PC-9 (cell line): ENCODE measurements around the gene MC5R. TPM values are rescaled to one million over a fixed set of nuclear protein-coding genes. Genes with fewer than 3 reads are reported as not detected.
A peak's percentile ranks its signal among the peaks of the same experiment; 100 is the strongest.

Experiments used
- BruUV-seq: library from RNA; stranded (reverse); fragments of 400-500 nt; replicated peaks from 2 replicates; lab custom pipeline; 2021; lab: Mats Ljungman, UMichigan
- CTCF ChIA-PET: fragments of 300-600 bp; sonication (Branson Sonifier 250); formaldehyde crosslinking; loops from one replicate; lab custom pipeline; 2022; ENCODE audit warnings: antibody characterized with exemption; lab: Charles Lee
- POLR2A ChIA-PET: fragments of 300-600 bp; sonication (Branson Sonifier 250); formaldehyde crosslinking; loops from one replicate; lab custom pipeline; 2022; ENCODE audit warnings: antibody characterized with exemption; ENCODE audit not compliant: unreplicated experiment; lab: Charles Lee
- DNase-seq, 2 experiments: peaks; one replicate each; pipeline versions ENCODE4 v3.0.0 to v3.0.0-alpha.2; 2015 to 2022; ENCODE audit warnings: mixed read lengths in 1 of 2
- H2AFZ ChIP-seq: fragments of 200-600 bp; sonication (generic); 2 replicates; pipeline ENCODE4 v1.8.1; 2017; ENCODE audit warnings: antibody characterized with exemption
- H3F3A ChIP-seq: fragments of 200-600 bp; sonication (generic); 2 replicates; pipeline ENCODE4 v1.8.1; 2017; ENCODE audit warnings: antibody characterized with exemption, mild to moderate bottlenecking, low read depth; ENCODE audit not compliant: insufficient read depth
- H3K27ac ChIP-seq: fragments of 200-600 bp; sonication (generic); 2 replicates; pipeline ENCODE4 v1.6.1; 2016; ENCODE audit warnings: mixed run types
- H3K27me3 ChIP-seq: fragments of 200-600 bp; sonication (generic); 2 replicates; pipeline ENCODE4 v1.6.1; 2016; ENCODE audit warnings: low read depth, mixed run types; ENCODE audit not compliant: insufficient read depth
- H3K36me3 ChIP-seq: fragments of 200-600 bp; sonication (generic); 2 replicates; pipeline ENCODE4 v1.6.1; 2016; ENCODE audit warnings: low read depth, mixed run types
- H3K4me1 ChIP-seq: fragments of 200-600 bp; sonication (generic); replicated peaks from 2 replicates; pipeline ENCODE4 v1.6.1; 2016; ENCODE audit warnings: mixed run types; ENCODE audit not compliant: insufficient read depth
- H3K4me2 ChIP-seq: fragments of 200-600 bp; sonication (generic); 2 replicates; pipeline ENCODE4 v1.6.1; 2017; ENCODE audit warnings: mixed run types
- H3K4me3 ChIP-seq: fragments of 200-600 bp; sonication (generic); 2 replicates; pipeline ENCODE4 v1.6.1; 2016; ENCODE audit warnings: mixed run types
- H3K79me2 ChIP-seq: fragments of 200-600 bp; sonication (generic); 2 replicates; pipeline ENCODE4 v1.6.1; 2017; ENCODE audit warnings: low read depth, mixed run types
- H3K9me2 ChIP-seq: fragments of 200-600 bp; sonication (generic); 2 replicates; pipeline ENCODE4 v1.8.1; 2017; ENCODE audit warnings: mild to moderate bottlenecking; ENCODE audit not compliant: insufficient read depth
- H3K9me3 ChIP-seq: fragments of 200-600 bp; sonication (generic); 2 replicates; pipeline ENCODE4 v1.8.1; 2016; ENCODE audit warnings: low read depth; ENCODE audit not compliant: insufficient read depth
- H4K20me1 ChIP-seq: fragments of 200-600 bp; sonication (generic); 2 replicates; pipeline ENCODE4 v1.8.1; 2017; ENCODE audit not compliant: insufficient read depth
- CTCF ChIP-seq: fragments of 200-600 bp; sonication (generic); conservative IDR thresholded peaks from 2 replicates; pipeline ENCODE4 v1.6.1; 2017; ENCODE audit warnings: mixed run types, antibody characterized with exemption, mild to moderate bottlenecking, moderate library complexity
- EZH2 ChIP-seq: fragments of 200-600 bp; sonication (generic); IDR thresholded peaks from 2 replicates; pipeline ENCODE4 v1.8.0; 2017; ENCODE audit warnings: antibody characterized with exemption, low read depth
- intact Hi-C: fragments of 100-400 bp; cut with micrococcal nuclease; formaldehyde crosslinking; loops from one replicate; pipeline ENCODE4 v1.10.0; 2022; ENCODE audit not compliant: unreplicated experiment
- total RNA-seq: library from RNA; stranded (reverse); gene quantifications from 2 replicates; pipeline ENCODE4 v1.2.3, GENCODE V29; 2021

MC5R gene
- total RNA-seq, 1 experiment from 2014 or later = not detected

GRCh38 chr18:13813271-13813849 lies 10.6 kb upstream of the MC5R start:
- Histone ChIP-seq H3K79me2 (no peaks in the 10 kb centered on the region), H3F3A (no peaks in the 10 kb centered on the region), H3K4me1 (peaks cover 19% of the 10 kb centered on the region), H2AFZ (no peak overlapping the region), H3K27me3 (peaks cover 8% of the 10 kb centered on the region; the same call in 1 of the 2 replicates), H3K4me2 (no peak overlapping the region), H4K20me1 (no peaks in the 10 kb centered on the region), H3K9me3 (no peaks in the 10 kb centered on the region), H3K4me3 (no peak overlapping the region), H3K36me3 (no peaks in the 10 kb centered on the region), H3K9me2 (no peaks in the 10 kb centered on the region), H3K27ac (no peak overlapping the region)
- intact Hi-C loops = loop anchor here (1.0 kb wide), 1 partner anchor 273 kb away; no protein-coding TSS in a partner anchor
- CTCF ChIA-PET = interaction anchor here (0.8 to 1.5 kb wide), 3 partner anchors 16 to 281 kb away, joined by 3 to 10 read pairs (median 6); no protein-coding TSS in a partner anchor
- no peak for TF ChIP-seq EZH2
- peak; percentile 88 for TF ChIP-seq CTCF
- POLR2A ChIA-PET = no interaction called here
- BruUV-seq = no TSS peak
- DNase-seq = peak; percentile 47 to 67

DNA sequence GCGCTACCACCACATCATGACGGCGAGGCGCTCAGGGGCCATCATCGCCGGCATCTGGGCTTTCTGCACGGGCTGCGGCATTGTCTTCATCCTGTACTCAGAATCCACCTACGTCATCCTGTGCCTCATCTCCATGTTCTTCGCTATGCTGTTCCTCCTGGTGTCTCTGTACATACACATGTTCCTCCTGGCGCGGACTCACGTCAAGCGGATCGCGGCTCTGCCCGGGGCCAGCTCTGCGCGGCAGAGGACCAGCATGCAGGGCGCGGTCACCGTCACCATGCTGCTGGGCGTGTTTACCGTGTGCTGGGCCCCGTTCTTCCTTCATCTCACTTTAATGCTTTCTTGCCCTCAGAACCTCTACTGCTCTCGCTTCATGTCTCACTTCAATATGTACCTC lies 2.3 kb downstream of the MC5R start:
- TF ChIP-seq CTCF (no peak), EZH2 (no peak)
- no peaks in the 10 kb centered on the region for H3K36me3 ChIP-seq
- DNase-seq = no peak
- no peak overlapping the region for H3K4me2 ChIP-seq
- H3K9me2 ChIP-seq = no peaks in the 10 kb centered on the region
- intact Hi-C loops = no loop called here
- H2AFZ ChIP-seq = no peak overlapping the region
- peaks cover 53% of the 10 kb centered on the region for H3K27me3 ChIP-seq
- no peak overlapping the region for H3K4me3 ChIP-seq
- no peaks in the 10 kb centered on the region for H3K9me3 ChIP-seq
- H3K4me1 ChIP-seq = no peaks in the 10 kb centered on the region
- H3K79me2 ChIP-seq = no peaks in the 10 kb centered on the region
- POLR2A ChIA-PET = no interaction called here
- BruUV-seq = no TSS peak
- H3F3A ChIP-seq = no peaks in the 10 kb centered on the region
- no peaks in the 10 kb centered on the region for H4K20me1 ChIP-seq
- no peak overlapping the region for H3K27ac ChIP-seq
- CTCF ChIA-PET = no interaction called here

- Histone ChIP-seq H3K79me2 (no peaks in the 10 kb centered on the region), H3K36me3 (no peaks in the 10 kb centered on the region), H3K27ac (no peak overlapping the region), H3K4me1 (no peaks in the 10 kb centered on the region), H3K4me2 (no peak overlapping the region), H4K20me1 (no peaks in the 10 kb centered on the region), H3F3A (no peaks in the 10 kb centered on the region), H3K27me3 (peaks cover 59% of the 10 kb centered on the region), H3K9me3 (no peaks in the 10 kb centered on the region), H3K9me2 (no peaks in the 10 kb centered on the region), H3K4me3 (no peak overlapping the region), H2AFZ (no peak overlapping the region)
- intact Hi-C loops = no loop called here
- TF ChIP-seq CTCF (peak; percentile 36; the same call in 1 of the 2 replicates), EZH2 (no peak)
- DNase-seq = peak in 1 of 2 experiments; percentile 44
- POLR2A ChIA-PET = no interaction called here
- BruUV-seq = no TSS peak
- CTCF ChIA-PET = interaction anchor here (0.6 kb wide), 1 partner anchor 268 kb away, joined by 4 read pairs; no protein-coding TSS in a partner anchor
These were observed 8.0 kb downstream of the MC5R start for GRCh38 chr18:13831864-13832508.
